H1 (cell line): ENCODE results near the gene GZF1. TPM values are rescaled to one million over a fixed set of nuclear protein-coding genes. Genes with fewer than 3 reads are reported as not detected.

Experiments used
- CTCF ChIA-PET: fragments of 300-600 bp; sonication (Branson Sonifier 250); formaldehyde crosslinking; loops from one replicate; lab custom pipeline; 2021; ENCODE audit not compliant: partially characterized antibody; lab: Charles Lee
- POLR2A ChIA-PET: fragments of 300-600 bp; sonication (Branson Sonifier 250); formaldehyde crosslinking; loops from one replicate; lab custom pipeline; 2021; ENCODE audit warnings: inconsistent platforms; ENCODE audit not compliant: partially characterized antibody; lab: Charles Lee
- DNase-seq, 2 experiments: peaks; one replicate each; pipeline versions ENCODE4 v3.0.0 to v3.0.0-alpha.2; 2010 to 2022; ENCODE audit warnings: low spot score in 2 of 2, low read depth in 1 of 2, mixed read lengths in 1 of 2
- FAIRE-seq: peaks from 2 replicates; lab custom pipeline; 2011; peaks lifted over from hg19 to GRCh38; lab: Jason Lieb, UNC
- H2AFZ ChIP-seq: 2 replicates; pipeline ENCODE4 v1.8.1; 2012; ENCODE audit warnings: low read length, inconsistent platforms
- H2AK5ac ChIP-seq: 2 replicates; pipeline ENCODE4 v1.6.1; 2013; ENCODE audit warnings: low read depth, low read length
- H2BK120ac ChIP-seq: replicated peaks from 2 replicates; pipeline ENCODE3; 2013; ENCODE audit warnings: low read depth, low read length, inconsistent platforms
- H2BK12ac ChIP-seq: 2 replicates; pipeline ENCODE4 v1.6.1; 2013; ENCODE audit warnings: low read depth, low read length
- H2BK15ac ChIP-seq: 2 replicates; pipeline ENCODE4 v1.6.1; 2013; ENCODE audit warnings: low read length
- H2BK20ac ChIP-seq: 2 replicates; pipeline ENCODE4 v1.6.1; 2013; ENCODE audit warnings: low read length
- H2BK5ac ChIP-seq: 2 replicates; pipeline ENCODE4 v1.6.1; 2013; ENCODE audit warnings: low read depth, low read length
- H3K14ac ChIP-seq: 2 replicates; pipeline ENCODE4 v1.6.1; 2013; ENCODE audit warnings: inconsistent platforms; ENCODE audit not compliant: insufficient read length
- H3K18ac ChIP-seq: 2 replicates; pipeline ENCODE4 v1.6.1; 2013; ENCODE audit warnings: low read length; ENCODE audit errors: extremely low read depth
- H3K23ac ChIP-seq: 2 replicates; pipeline ENCODE4 v1.6.1; 2013; ENCODE audit warnings: inconsistent platforms; ENCODE audit not compliant: insufficient read length
- H3K23me2 ChIP-seq: 2 replicates; pipeline ENCODE4 v1.6.1; 2013; ENCODE audit warnings: low read depth, low read length
- H3K27ac ChIP-seq: 2 replicates; pipeline ENCODE4 v1.6.1; 2011; ENCODE audit warnings: low read depth, low read length, inconsistent platforms
- H3K27me3 ChIP-seq, 4 experiments: replicated peaks in 1 of 4; 1 replicate in 1 of 4; 2 replicates in 3 of 4; pipeline versions ENCODE4 v1.6.1 to v1.8.1; 2011 to 2013; ENCODE audit warnings: low read length in 3 of 4, mild to moderate bottlenecking in 3 of 4, inconsistent platforms in 2 of 4, mixed read lengths in 2 of 4, moderate library complexity in 1 of 4; ENCODE audit not compliant: control insufficient read depth in 3 of 4, insufficient read depth in 3 of 4; ENCODE audit errors: extremely low read depth in 1 of 4
- H3K36me3 ChIP-seq, 4 experiments: 2 replicates each; pipeline versions ENCODE4 v1.6.1 to v1.8.1; 2011 to 2013; ENCODE audit warnings: mild to moderate bottlenecking in 4 of 4, low read length in 3 of 4, moderate library complexity in 2 of 4, control low read depth in 1 of 4, inconsistent platforms in 1 of 4; ENCODE audit not compliant: insufficient read depth in 4 of 4, control insufficient read depth in 2 of 4
- H3K4ac ChIP-seq: replicated peaks from 2 replicates; pipeline ENCODE3; 2013; ENCODE audit warnings: low read length, low read depth, mixed read lengths, inconsistent platforms; ENCODE audit not compliant: insufficient read length
- H3K4me1 ChIP-seq, 4 experiments: replicated peaks in 1 of 4; 1 replicate in 1 of 4; 2 replicates in 3 of 4; pipeline versions ENCODE4 v1.6.1 to v1.8.1; 2011 to 2013; ENCODE audit warnings: low read length in 3 of 4, inconsistent platforms in 2 of 4, mixed read lengths in 1 of 4; ENCODE audit not compliant: insufficient read depth in 4 of 4, control insufficient read depth in 3 of 4
- H3K4me2 ChIP-seq, 2 experiments: 2 replicates each; pipeline versions ENCODE4 v1.6.1 to v1.8.1; 2011 to 2013; ENCODE audit warnings: low read depth in 2 of 2, low read length in 2 of 2, control low read depth in 1 of 2, inconsistent platforms in 1 of 2, mild to moderate bottlenecking in 1 of 2; ENCODE audit not compliant: insufficient read depth in 1 of 2
- H3K4me3 ChIP-seq, 4 experiments: fragments of 200-600, 300-600 bp in 1 of 4; sonication (generic), shearing (Covaris generic), sonication (Bioruptor Twin) in 1 of 4; 2 replicates each; pipeline versions ENCODE4 v1.5.1 to v1.8.1; 2011 to 2016; ENCODE audit warnings: low read length in 4 of 4, low read depth in 3 of 4, control low read depth in 2 of 4, inconsistent platforms in 2 of 4, mild to moderate bottlenecking in 2 of 4, mixed read lengths in 1 of 4, moderate library complexity in 1 of 4; ENCODE audit not compliant: insufficient read depth in 2 of 4; ENCODE audit errors: extremely low read depth in 1 of 4
- H3K56ac ChIP-seq: replicated peaks from 2 replicates; pipeline ENCODE3; 2013; ENCODE audit warnings: low read depth, mild to moderate bottlenecking, mixed read lengths, low read length, inconsistent platforms; ENCODE audit not compliant: insufficient read length
- H3K79me1 ChIP-seq: 2 replicates; pipeline ENCODE4 v1.6.1; 2013; ENCODE audit warnings: low read depth, low read length, control low read depth
- H3K79me2 ChIP-seq, 2 experiments: 2 replicates each; pipeline versions ENCODE4 v1.6.1 to v1.8.1; 2012 to 2013; ENCODE audit warnings: low read length in 2 of 2, mild to moderate bottlenecking in 2 of 2, inconsistent platforms in 1 of 2; ENCODE audit not compliant: insufficient read depth in 2 of 2, control insufficient read depth in 1 of 2
- H3K9ac ChIP-seq, 4 experiments: replicated peaks in 1 of 4; 1 replicate in 1 of 4; 2 replicates in 3 of 4; pipeline versions ENCODE4 v1.6.1 to v1.8.1; 2011 to 2013; ENCODE audit warnings: low read depth in 3 of 4, low read length in 3 of 4, control low read depth in 2 of 4, mild to moderate bottlenecking in 2 of 4, moderate library complexity in 2 of 4, inconsistent platforms in 1 of 4; ENCODE audit errors: extremely low read depth in 1 of 4
- H3K9me3 ChIP-seq, 2 experiments: 2 replicates each; pipeline versions ENCODE4 v1.6.1 to v1.8.1; 2012 to 2013; ENCODE audit warnings: mild to moderate bottlenecking in 2 of 2, moderate library complexity in 2 of 2, control low read depth in 1 of 2, inconsistent platforms in 1 of 2, low read depth in 1 of 2, low read length in 1 of 2, mixed read lengths in 1 of 2; ENCODE audit not compliant: insufficient read depth in 2 of 2
- H4K20me1 ChIP-seq, 2 experiments: replicated peaks in 1 of 2; 2 replicates each; pipeline versions ENCODE3 to v1.8.1; 2011 to 2013; ENCODE audit warnings: inconsistent platforms in 2 of 2, low read length in 2 of 2, mild to moderate bottlenecking in 1 of 2; ENCODE audit not compliant: insufficient read depth in 2 of 2, control insufficient read depth in 1 of 2
- H4K5ac ChIP-seq: 2 replicates; pipeline ENCODE4 v1.6.1; 2013; ENCODE audit warnings: low read length, low read depth, mixed read lengths, inconsistent platforms; ENCODE audit not compliant: insufficient read length
- H4K8ac ChIP-seq: 2 replicates; pipeline ENCODE4 v1.8.0; 2013; ENCODE audit warnings: mild to moderate bottlenecking, moderate library complexity, low read length, inconsistent platforms; ENCODE audit not compliant: insufficient read depth; ENCODE audit errors: extremely low read depth
- H4K91ac ChIP-seq: replicated peaks from 2 replicates; pipeline ENCODE3; 2013; ENCODE audit warnings: low read length, mixed read lengths, inconsistent platforms; ENCODE audit not compliant: insufficient read length
- BACH1 ChIP-seq: IDR thresholded peaks from 2 replicates; pipeline ENCODE4 v1.6.1; 2012; ENCODE audit warnings: low read length, improper control_type of control experiment
- CBX8 ChIP-seq: fragments of 300-800, 300-1000 bp; sonication (generic); IDR thresholded peaks from 2 replicates; pipeline ENCODE4 v1.7.1; 2016; ENCODE audit warnings: low read depth, low read length, borderline replicate concordance
- GTF2F1 ChIP-seq: IDR thresholded peaks from 2 replicates; pipeline ENCODE4 v1.6.1; 2012; ENCODE audit warnings: low read depth, low read length, improper control_type of control experiment, borderline replicate concordance
- RBBP5 ChIP-seq: IDR thresholded peaks from 2 replicates; pipeline ENCODE4 v1.7.1; 2012; ENCODE audit warnings: low read depth, mild to moderate bottlenecking, inconsistent platforms, low read length, moderate library complexity, borderline replicate concordance
- WGBS, 2 experiments: shearing (Covaris generic) in 1 of 2; methylation state at CpG; one replicate each; pipeline versions ENCODE4 v1.1.6 to v1.1.7; 2013 to 2015; ENCODE audit warnings: low lambda C conversion rate in 2 of 2, mixed read lengths in 2 of 2, inconsistent platforms in 1 of 2, low coverage in 1 of 2, missing lambda C conversion rate in 1 of 2; ENCODE audit not compliant: insufficient replicate concordance in 2 of 2, insufficient coverage in 1 of 2, insufficient read length in 1 of 2; ENCODE audit errors: extremely low coverage in 1 of 2, missing lambda C conversion rate in 1 of 2; 5-methylcytosine and 5-hydroxymethylcytosine counted together
- polyA plus RNA-seq, 7 experiments: library from polyadenylated mRNA; depleted of rRNA in 3 of 7; stranded (reverse) in 5 of 7; unstranded in 2 of 7; fragments of >200 nt in 5 of 7; fragments of 200-250 nt in 2 of 7; gene quantifications; 1 replicate in 5 of 7; 2 replicates in 1 of 7; 4 replicates in 1 of 7; pipeline versions ENCODE4 v1.2.1 to v1.2.3, GENCODE V29; 2011 to 2013; ENCODE audit warnings: missing spikeins in 2 of 7, mixed read lengths in 2 of 7
- total RNA-seq: library from RNA; stranded (reverse); fragmentation: NEBNext Ultra II Directional; extraction: Animal tissue kit (Norgen Biotek cat#: 25700); gene quantifications from 2 replicates; pipeline ENCODE4 v1.2.1, GENCODE V29; 2021

Gene GZF1
- total and polyA plus RNA-seq, 2 of the 8 experiments (the other 6 are each of a cell fraction or from before 2014, with no cell fraction given): 8.2 to 11.9 TPM

DNA sequence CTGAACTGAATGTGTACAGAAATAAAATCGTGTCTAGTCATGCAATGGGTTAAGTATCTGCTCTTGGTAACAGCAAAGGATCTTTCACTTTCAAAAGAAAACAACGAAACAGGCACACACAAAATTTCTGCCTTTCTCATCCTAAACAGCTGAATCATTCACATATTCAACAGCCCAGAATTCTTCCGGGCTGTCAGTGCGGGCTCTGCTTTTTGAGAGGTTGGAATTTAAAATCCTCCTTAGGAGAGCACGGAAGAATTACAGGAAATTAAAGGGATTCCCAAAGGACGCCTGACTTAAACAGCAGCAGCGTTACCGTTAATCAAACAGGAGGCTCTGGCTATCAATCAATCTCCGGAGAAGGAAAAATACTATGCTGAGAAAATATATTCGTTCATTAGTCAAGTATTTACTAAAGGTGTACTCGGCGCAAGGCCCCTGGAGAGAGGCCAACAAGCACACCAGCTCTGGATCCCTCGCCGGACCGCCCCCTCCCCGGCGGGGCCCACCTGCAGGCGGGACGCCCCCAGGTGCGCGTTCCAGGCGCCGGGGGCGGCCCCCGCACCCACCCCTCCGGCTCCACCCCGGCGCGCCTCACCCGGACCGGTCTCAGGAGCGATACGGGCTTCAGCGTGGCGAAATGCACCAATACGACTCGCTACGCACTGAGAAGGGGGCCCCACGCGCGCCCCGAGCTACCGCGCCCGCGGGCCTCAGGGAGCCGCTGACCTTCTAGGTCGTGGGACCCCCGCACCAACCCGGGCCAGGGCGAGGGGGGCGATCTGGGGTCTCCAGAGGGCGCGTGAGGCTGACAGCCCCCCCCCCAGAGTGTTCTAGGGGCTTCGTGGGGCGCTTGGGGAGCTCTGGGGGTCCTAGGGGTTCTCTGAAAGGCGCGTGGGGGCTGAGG lies 58.3 kb downstream of the GZF1 start:
- H3K4me2 ChIP-seq: peak overlapping the region; percentile 69 to 74
- H3K23me2 ChIP-seq: no peaks in the 10 kb centered on the region; the same call in 1 of the 2 replicates
- no peak overlapping the region for H3K23ac ChIP-seq
- no peak overlapping the region for H4K5ac ChIP-seq
- H3K36me3 ChIP-seq: no peaks in the 10 kb centered on the region
- ChIA-PET CTCF (interaction anchor here (0.6 to 3.1 kb wide), 11 partner anchors 11 to 1242 kb away, joined by 3 to 10 read pairs (median 4); partner anchors contain the start of gene CST9), POLR2A (interaction anchor here (0.7 to 1.3 kb wide), 3 partner anchors 15 to 26 kb away, joined by 4 to 6 read pairs (median 5); no protein-coding TSS in a partner anchor)
- H3K4ac ChIP-seq: no peak overlapping the region
- H3K14ac ChIP-seq: no peak overlapping the region
- H3K79me1 ChIP-seq: peaks cover 4% of the 10 kb centered on the region
- no peak overlapping the region for H2AFZ ChIP-seq
- WGBS, 2 experiments: 7% methylated on average over 27 of the region's 58 CpGs; no CpG with 5 or more reads in 1 of the 2 experiments
- DNase-seq: no peak
- H3K56ac ChIP-seq: no peak overlapping the region
- H2AK5ac ChIP-seq: no peak overlapping the region
- no peak overlapping the region for H4K91ac ChIP-seq
- no peak overlapping the region for H2BK12ac ChIP-seq
- H2BK15ac ChIP-seq: no peak overlapping the region
- H2BK120ac ChIP-seq: no peak overlapping the region
- H2BK20ac ChIP-seq: no peak overlapping the region
- no peak overlapping the region for H4K8ac ChIP-seq
- H3K18ac ChIP-seq: no peak overlapping the region
- peaks cover 0 to 2% of the 10 kb centered on the region in 2 experiments; a peak in 1 of 4 replicates for H3K9me3 ChIP-seq
- FAIRE-seq: no peak
- H3K79me2 ChIP-seq: peaks cover 11 to 52% of the 10 kb centered on the region in 2 experiments; a peak in 3 of 4 replicates
- H3K4me3 ChIP-seq: peak overlapping the region; percentile 58 to 95 (median 75)
- H3K27me3 ChIP-seq: no peaks in the 10 kb centered on the region
- no peak overlapping the region for H2BK5ac ChIP-seq
- H3K27ac ChIP-seq: no peak overlapping the region
- peaks cover 0 to 5% of the 10 kb centered on the region in 2 experiments for H4K20me1 ChIP-seq
- peak overlapping the region in 3 of 4 experiments; percentile 21 to 56 (median 53); a peak in 3 of 7 replicates for H3K9ac ChIP-seq
- no peaks in the 10 kb centered on the region for H3K4me1 ChIP-seq
- no peak for TF ChIP-seq BACH1
- no peak for TF ChIP-seq RBBP5
- TF ChIP-seq GTF2F1: no peak
- no peak for TF ChIP-seq CBX8
